ENCODE results near the gene MYO15A.

- TF ChIP-seq CTCF (IDR thresholded peaks at IDR 0.05) (no peak), POLR2AphosphoS5 (IDR thresholded peaks at IDR 0.05) (no peak), POLR2A (IDR thresholded peaks at IDR 0.05) (no peak)
Measured at GRCh38 chr17:18172531-18173278, 64.1 kb downstream of the MYO15A start.
